Activated CD4-positive, alpha-beta T cell treated with anti-CD3 and anti-CD28 coated beads, Interleukin-2, amount 50 U/mL, for 16 hours (primary cell): ENCODE data around the gene PDZD8.
"Not testable (repeated sequence)": the region's sequence is repeated elsewhere in the genome, so short reads cannot be mapped to it uniquely, and the experiment has no call there.

Experiments used
- DNase-seq: peaks from one replicate; pipeline ENCODE4 v3.0.0-alpha.2; 2020

PDZD8 gene

DNA sequence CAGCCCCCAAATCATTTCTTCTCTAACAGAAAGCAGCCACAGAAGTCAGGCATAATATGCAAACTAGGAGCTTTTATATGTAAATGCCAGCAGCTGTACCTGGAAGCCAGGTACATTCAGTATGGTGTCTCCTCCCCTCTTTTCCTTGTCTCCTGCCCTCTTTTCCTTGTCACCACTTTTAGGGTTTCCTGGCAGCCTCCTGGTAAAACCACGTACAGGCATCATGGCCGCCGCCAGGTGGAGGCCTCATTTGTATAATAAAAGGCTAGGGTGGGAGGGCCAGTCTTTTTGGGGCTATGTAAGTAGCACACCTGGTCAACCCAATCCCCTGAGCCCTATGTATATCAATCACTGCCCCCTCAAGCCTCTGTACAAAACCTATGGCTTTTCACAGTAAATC is 28.7 kb downstream of the PDZD8 start:
- no peak for DNase-seq

- DNase-seq: no peak
Observed at GRCh38 chr10:117345143-117345542, 30.1 kb downstream of the PDZD8 start.

DNA sequence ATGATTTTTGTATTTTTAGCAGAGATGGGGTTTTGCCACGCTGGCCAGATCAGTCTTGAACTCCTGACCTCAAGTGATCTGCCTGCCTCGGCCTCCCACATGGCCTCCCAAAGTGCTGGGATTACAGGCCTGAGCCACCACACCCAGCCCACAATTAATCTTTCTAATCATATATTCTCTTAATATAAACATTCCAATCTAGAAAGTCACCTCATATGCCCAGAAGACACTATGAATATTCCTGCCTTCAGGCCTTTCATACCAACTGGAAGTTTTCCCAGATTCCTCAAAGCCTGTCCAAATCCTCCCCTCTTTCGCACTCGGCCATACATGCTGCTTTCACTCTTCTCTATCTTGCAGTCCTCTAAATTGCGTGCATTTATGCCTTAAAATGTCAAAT is 32.6 kb downstream of the PDZD8 start:
- DNase-seq: no peak

- DNase-seq: no peak
Observed at GRCh38 chr10:117341061-117341460, 34.2 kb downstream of the PDZD8 start.

GRCh38 chr10:117339979-117340378 is 35.3 kb downstream of the PDZD8 start:
- no peak for DNase-seq

DNA sequence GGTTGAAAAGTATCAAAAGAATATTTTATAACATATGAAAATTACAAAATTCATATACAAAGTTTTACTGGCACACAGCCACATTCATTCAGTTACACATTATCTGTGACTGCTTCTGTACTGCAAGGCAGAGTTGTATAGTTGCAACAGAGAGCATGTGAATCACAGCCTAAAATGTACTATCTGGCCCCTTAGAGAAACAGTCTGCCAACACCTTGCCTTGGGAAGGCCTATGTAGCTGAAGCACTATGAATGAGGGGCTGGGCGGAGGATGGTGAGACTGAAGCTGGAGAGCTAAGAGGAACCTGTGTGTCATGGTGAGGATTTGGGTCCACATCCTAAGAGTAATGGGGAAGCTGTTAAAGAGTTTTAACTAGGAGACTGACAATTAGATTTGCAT is 35.7 kb downstream of the PDZD8 start:
- DNase-seq: no peak

DNA sequence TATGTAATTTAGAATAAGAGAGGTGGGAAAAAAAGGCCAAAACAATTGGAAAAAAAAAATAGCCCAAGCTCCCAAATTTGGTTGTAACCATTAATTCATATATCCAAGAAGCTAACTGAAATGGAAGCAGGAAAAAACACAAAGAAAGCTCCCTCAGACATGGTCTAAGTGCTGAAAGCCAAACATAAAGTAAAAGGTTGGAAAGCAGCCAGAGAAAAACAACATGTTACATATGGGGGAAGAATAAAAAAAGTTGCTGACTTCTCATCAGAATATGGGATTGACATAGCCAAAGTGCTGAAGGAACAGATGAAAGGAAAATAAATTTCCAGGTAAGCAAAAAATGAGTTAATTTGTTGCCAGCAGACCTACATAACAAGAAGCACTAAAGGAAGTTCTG is 40.3 kb downstream of the PDZD8 start:
- DNase-seq: no peak

GRCh38 chr10:117334066-117334465 is 41.2 kb downstream of the PDZD8 start:
- no peak for DNase-seq

GRCh38 chr10:117327262-117327661 is 48.0 kb downstream of the PDZD8 start:
- no peak for DNase-seq

DNA sequence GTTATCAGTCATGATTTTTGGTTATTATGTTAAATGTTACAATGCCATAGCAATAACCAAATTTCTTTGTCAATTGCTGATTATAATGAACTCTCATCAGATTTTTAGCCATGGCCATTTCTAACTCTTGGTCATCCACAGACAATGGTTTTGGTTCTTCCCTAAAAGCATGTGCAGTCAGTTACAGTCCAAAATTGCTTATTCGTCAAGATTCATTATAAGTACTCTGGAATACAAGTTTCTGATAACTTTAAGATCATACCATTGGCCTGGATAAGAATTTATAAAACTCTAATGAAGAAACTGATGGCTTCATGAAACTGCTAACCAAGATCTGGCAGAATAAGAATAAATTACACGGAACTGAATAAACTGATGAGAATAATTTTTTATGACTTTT is 50.9 kb downstream of the PDZD8 start:
- DNase-seq: no peak

GRCh38 chr10:117322260-117322659 is 53.0 kb downstream of the PDZD8 start:
- DNase-seq: no peak

DNA sequence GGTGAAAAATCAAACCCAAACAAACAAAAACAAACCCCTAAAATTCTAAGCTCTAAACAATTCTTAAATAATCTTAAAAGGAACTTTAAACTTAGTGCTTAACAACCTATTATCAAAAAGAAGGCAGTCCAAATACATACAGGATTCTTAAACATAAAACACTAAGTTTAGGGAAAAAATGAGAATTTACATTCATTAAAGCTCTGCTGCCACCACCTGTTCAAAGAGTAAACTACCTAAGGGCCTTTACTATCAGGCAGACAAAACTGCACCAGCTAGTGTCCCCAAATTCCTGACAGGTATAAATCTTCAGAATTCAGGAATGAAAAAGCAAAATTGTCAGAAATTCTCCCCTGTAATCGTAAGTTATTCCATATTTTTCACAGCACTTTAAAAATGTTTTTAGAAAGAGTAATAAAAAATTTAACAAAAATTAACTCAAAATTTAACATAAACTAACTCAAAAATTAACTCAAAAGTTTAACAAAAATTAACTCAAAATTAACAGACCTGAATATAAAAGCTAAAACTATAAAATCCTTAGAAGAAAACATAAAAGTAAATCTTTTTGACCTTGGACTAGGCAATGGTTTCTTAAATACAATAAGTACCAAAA is 55.1 kb downstream of the PDZD8 start:
- peak; percentile 8 for DNase-seq

- DNase-seq: no peak
Observed at GRCh38 chr10:117318909-117319308, 56.3 kb downstream of the PDZD8 start.

- no peak for DNase-seq
Observed at GRCh38 chr10:117316701-117317100, 58.5 kb downstream of the PDZD8 start.

DNA sequence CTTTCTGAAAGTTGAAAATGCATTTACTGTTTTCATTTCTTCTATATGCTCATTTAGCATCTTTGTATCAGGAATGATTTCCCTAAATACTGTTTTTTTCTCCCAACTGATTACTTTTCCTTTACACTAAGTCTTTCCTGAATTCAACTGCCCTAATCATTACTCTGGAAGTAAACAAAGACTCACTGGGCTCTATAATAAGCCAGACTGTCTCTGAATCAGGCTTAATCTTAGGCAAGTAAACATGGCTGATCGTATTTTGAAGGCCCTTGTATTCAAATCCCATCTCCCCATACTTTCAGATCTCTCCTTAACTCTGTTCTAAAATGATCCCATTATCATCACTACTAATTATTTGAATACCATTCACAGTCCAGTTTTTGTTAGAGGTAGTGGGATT is 61.6 kb downstream of the PDZD8 start:
- no peak for DNase-seq

- DNase-seq: no peak
Observed at GRCh38 chr10:117312430-117312829, 62.8 kb downstream of the PDZD8 start.

GRCh38 chr10:117311261-117311660 is 64.0 kb downstream of the PDZD8 start:
- DNase-seq: no peak

GRCh38 chr10:117306674-117307073 is 68.6 kb downstream of the PDZD8 start:
- DNase-seq: no peak

- DNase-seq: not testable (repeated sequence)
Observed at GRCh38 chr10:117303451-117303850, 71.8 kb downstream of the PDZD8 start.

DNA sequence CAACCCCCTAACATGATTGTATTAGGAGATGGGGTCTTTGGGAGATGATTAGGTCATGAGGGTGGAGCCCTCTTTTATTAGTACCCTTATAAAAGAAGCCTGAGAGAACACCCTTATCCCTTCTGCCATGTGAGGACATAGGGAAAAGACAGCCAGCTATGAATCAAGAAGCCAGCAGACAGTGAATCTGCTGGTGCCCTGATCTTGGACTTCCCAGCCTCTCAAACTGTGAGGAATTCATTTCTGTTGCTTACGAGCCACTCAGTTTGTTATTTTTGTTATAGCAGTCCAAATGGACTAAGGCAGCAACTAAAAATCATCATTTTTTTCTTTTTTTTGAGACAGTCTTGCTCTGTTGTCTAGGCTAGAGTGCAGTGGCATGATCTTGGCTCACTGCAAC is 74.6 kb downstream of the PDZD8 start:
- DNase-seq: no peak

DNA sequence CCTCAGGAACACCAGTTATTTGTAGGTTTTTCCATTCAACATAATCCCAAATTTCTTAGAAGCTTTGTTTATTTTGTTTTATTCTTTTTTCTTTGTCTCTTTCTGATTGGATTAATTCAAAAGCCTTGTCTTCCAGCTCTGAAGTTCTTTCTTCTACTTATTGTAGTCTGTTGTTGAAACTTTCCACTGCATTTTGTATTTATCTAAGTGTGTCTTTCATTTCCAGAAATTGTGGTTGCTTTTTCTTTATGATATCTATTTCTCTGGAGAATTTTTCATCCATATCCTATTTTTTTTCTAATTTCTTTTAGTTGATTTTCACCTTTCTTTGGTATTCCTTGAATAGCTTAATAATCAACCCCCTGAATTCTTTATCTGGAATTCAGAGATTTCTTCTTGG is 75.8 kb downstream of the PDZD8 start:
- DNase-seq: no peak

GRCh38 chr10:117298219-117298618 is 77.0 kb downstream of the PDZD8 start:
- DNase-seq: no peak

GRCh38 chr10:117294735-117295134 is 80.5 kb downstream of the PDZD8 start:
- no peak for DNase-seq

GRCh38 chr10:117294039-117294645 is 81.1 kb downstream of the PDZD8 start:
- no peak for DNase-seq

- DNase-seq: not testable (repeated sequence)
Observed at GRCh38 chr10:117290872-117291271, 84.4 kb downstream of the PDZD8 start.
